ENCODE measurements around the gene DRG2. TPM values are rescaled to one million over a fixed set of nuclear protein-coding genes. Genes with fewer than 3 reads are reported as not detected.

DRG2 gene
- polyA plus RNA-seq, 4 donors: 34.8 to 48.6 (median 41.3) TPM

DNA sequence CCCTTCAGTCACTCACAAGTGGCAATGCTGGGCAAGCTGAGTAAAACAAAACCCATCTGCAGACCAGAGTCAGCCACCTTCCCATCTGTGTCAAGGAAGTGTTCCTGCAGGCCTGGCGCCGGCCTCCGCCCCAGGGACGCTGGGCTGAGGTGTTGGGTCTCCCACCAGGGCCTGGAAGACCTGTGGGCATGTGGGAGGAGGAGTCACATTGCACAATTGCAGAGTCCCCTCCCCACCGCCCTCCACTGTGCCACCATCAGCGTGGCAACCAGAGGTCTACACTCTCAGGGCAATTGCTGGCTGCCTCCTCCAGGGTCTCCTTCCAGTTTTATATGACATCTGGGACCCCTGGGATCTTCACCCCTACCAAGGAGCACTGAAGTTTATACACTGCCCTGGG is 17.8 kb downstream of the DRG2 start:
- no peak overlapping the region for H3K4me3 ChIP-seq (ENCODE audit: low read depth in 1 of 3, low read length in 3 of 3)
- no peaks in the 10 kb centered on the region for H3K9me3 ChIP-seq (ENCODE audit: control insufficient read depth in 2 of 2, insufficient read depth in 1 of 2, low read depth in 1 of 2, low read length in 1 of 2)
- no peaks in the 10 kb centered on the region for H3K27me3 ChIP-seq (ENCODE audit: control insufficient read depth in 3 of 3, insufficient read depth in 3 of 3, low read length in 3 of 3)
- H3K27ac ChIP-seq (ENCODE audit: low read depth in 1 of 3, low read length in 2 of 3): no peak overlapping the region
- no peaks in the 10 kb centered on the region for H3K4me1 ChIP-seq (ENCODE audit: control insufficient read depth in 3 of 3, insufficient read depth in 2 of 3, low read depth in 1 of 3, low read length in 2 of 3)
- DNase-seq (no peak), FAIRE-seq (no peak)
- peaks cover 3 to 73% (median 5%) of the 10 kb centered on the region in 3 donors for H3K36me3 ChIP-seq (ENCODE audit: control insufficient read depth in 3 of 3, insufficient read depth in 2 of 3, low read depth in 1 of 3, low read length in 3 of 3)
- 88 to 98% (median 95%) methylated on average over 6 of the region's 6 CpGs for WGBS, 3 donors

- Histone ChIP-seq H3K4me1 (ENCODE audit: control insufficient read depth in 3 of 3, insufficient read depth in 2 of 3, low read depth in 1 of 3, low read length in 2 of 3) (no peaks in the 10 kb centered on the region), H3K27ac (ENCODE audit: low read depth in 1 of 3, low read length in 2 of 3) (no peak overlapping the region), H3K9me3 (ENCODE audit: control insufficient read depth in 2 of 2, insufficient read depth in 1 of 2, low read depth in 1 of 2, low read length in 1 of 2) (no peaks in the 10 kb centered on the region), H3K27me3 (ENCODE audit: control insufficient read depth in 3 of 3, insufficient read depth in 3 of 3, low read length in 3 of 3) (no peaks in the 10 kb centered on the region), H3K4me3 (ENCODE audit: low read depth in 1 of 3, low read length in 3 of 3) (no peak overlapping the region), H3K36me3 (ENCODE audit: control insufficient read depth in 3 of 3, insufficient read depth in 2 of 3, low read depth in 1 of 3, low read length in 3 of 3) (peaks cover 2 to 66% (median 3%) of the 10 kb centered on the region in 3 donors)
- DNase-seq (no peak), FAIRE-seq (no peak)
- 91 to 95% (median 94%) methylated on average over 9 of the region's 9 CpGs for WGBS, 3 donors
Measured at GRCh38 chr17:18106211-18106610, 18.5 kb downstream of the DRG2 start.

DNA sequence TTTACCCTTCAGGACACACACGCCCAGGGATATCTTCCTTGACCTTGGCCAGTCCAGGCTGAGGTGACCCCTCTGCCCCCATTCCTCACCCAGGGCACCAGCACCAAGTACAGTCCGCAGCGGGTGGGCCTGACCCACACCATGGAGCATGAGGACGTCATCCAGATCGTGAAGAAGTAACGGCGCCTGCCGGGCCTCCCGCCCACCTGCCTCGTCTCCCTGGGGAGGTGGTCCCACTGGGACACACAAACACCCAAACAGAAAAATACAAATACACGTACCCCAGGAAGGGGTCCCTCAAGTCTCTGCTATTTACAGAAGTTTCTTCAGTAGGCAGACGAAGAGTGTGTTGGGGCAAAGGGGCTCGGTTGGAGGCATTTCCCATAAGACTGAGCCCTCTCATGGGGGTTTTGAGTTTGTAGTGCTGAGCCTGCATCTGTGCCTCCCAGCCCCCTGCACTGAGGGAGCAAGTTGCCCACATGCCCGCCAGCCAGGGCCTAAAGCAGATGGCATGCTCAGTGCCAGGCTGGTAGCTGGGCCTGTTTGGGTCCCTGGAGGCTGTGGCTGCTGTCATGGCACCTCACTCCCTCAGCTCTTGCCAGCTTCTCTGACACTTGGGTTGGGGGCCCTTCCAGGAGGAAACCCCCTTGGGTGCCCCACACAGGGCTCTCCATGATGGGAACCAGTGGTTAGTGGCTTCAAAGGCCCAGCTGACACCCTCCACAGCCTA is 19.5 kb downstream of the DRG2 start:
- no peak overlapping the region for H3K4me3 ChIP-seq (ENCODE audit: low read depth in 1 of 3, low read length in 3 of 3)
- H3K27me3 ChIP-seq (ENCODE audit: control insufficient read depth in 3 of 3, insufficient read depth in 3 of 3, low read length in 3 of 3): no peaks in the 10 kb centered on the region
- no peaks in the 10 kb centered on the region for H3K9me3 ChIP-seq (ENCODE audit: control insufficient read depth in 2 of 2, insufficient read depth in 1 of 2, low read depth in 1 of 2, low read length in 1 of 2)
- peaks cover 2 to 56% (median 3%) of the 10 kb centered on the region in 3 donors for H3K36me3 ChIP-seq (ENCODE audit: control insufficient read depth in 3 of 3, insufficient read depth in 2 of 3, low read depth in 1 of 3, low read length in 3 of 3)
- FAIRE-seq (no peak), DNase-seq (no peak)
- no peak overlapping the region for H3K27ac ChIP-seq (ENCODE audit: low read depth in 1 of 3, low read length in 2 of 3)
- WGBS, 3 donors: 88 to 94% (median 89%) methylated on average over 14 of the region's 14 CpGs
- no peaks in the 10 kb centered on the region for H3K4me1 ChIP-seq (ENCODE audit: control insufficient read depth in 3 of 3, insufficient read depth in 2 of 3, low read depth in 1 of 3, low read length in 2 of 3)

DNA sequence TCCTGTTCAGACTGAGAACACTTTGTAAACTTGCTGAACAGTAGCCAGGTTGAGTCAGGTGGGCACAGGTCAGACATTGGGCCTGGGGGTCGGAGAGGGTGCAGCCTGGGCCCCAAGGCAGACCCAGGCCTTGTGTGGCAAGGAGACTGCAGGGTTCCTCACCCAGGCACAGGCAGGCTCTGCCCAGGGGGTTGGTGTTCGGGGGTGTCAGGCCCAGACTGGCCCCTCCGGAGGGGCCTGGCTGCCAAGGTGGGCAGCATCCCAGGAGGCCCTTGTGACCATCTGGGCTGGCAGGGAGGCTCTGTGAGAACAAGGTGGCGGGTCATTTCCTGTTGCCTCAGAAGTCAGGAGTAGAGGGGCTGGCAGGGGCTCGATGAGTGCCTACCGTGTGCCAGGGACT is 20.2 kb downstream of the DRG2 start:
- FAIRE-seq (no peak), DNase-seq (no peak)
- Histone ChIP-seq H3K4me1 (ENCODE audit: control insufficient read depth in 3 of 3, insufficient read depth in 2 of 3, low read depth in 1 of 3, low read length in 2 of 3) (no peaks in the 10 kb centered on the region), H3K4me3 (ENCODE audit: low read depth in 1 of 3, low read length in 3 of 3) (no peak overlapping the region), H3K9me3 (ENCODE audit: control insufficient read depth in 2 of 2, insufficient read depth in 1 of 2, low read depth in 1 of 2, low read length in 1 of 2) (no peaks in the 10 kb centered on the region), H3K36me3 (ENCODE audit: control insufficient read depth in 3 of 3, insufficient read depth in 2 of 3, low read depth in 1 of 3, low read length in 3 of 3) (peaks cover 2 to 52% (median 3%) of the 10 kb centered on the region in 3 donors), H3K27me3 (ENCODE audit: control insufficient read depth in 3 of 3, insufficient read depth in 3 of 3, low read length in 3 of 3) (no peaks in the 10 kb centered on the region), H3K27ac (ENCODE audit: low read depth in 1 of 3, low read length in 2 of 3) (no peak overlapping the region)
- WGBS, 3 donors: 86 to 89% (median 89%) methylated on average over 6 of the region's 6 CpGs

DNA sequence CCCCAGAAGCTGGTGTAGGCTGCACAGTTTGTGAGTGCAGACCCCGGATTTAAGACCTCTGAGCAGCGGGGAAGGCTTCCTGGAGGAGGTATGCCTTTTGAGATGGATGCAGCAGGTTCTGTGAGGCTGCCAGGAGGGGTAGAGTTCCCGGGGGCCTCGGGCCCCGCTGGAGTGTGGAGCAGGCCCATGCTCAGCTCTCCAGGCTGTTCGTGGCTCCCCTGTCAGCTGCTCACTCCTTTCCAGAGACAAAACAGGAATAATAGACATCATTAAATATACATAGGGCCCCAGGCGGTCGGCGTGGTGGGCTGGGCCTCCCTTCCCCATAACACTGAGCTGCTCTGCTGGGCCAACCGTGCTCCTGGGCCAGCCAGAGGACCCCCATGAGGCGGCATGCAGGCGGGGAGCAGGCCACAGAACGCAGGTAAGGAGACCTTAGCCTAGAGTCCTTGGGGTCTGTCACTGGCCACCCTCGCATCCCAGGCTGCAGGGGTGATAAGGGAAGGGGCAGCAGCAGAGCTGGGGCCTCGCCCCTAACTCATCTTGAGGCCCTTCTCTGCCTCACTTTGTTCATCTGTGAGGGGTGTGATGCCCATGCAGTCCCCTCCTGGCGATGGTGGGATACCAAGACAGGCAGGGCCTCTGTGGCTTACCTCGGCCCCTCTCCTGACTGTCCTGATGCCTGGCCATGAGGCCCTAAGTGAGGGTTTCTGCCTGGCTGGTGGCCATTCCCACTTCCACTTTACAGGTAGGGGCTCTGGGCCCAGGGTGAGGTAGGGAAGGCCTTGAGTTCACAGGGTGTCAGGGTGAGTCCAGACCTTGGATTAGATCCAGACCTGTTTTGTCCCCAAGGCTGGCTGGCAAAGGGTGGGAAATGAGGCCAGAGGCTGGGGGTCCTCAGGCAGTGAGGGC is 20.9 kb downstream of the DRG2 start, which contains the start of gene MYO15A:
Gene MYO15A, plus strand, starts transcription at position 356 of the 912 bp plus-strand sequence. CDS start 10,045 bp downstream, outside the sequence.
- FAIRE-seq: no peak
- H3K4me1 ChIP-seq (ENCODE audit: control insufficient read depth in 3 of 3, insufficient read depth in 2 of 3, low read depth in 1 of 3, low read length in 2 of 3): no peaks in the 10 kb centered on the region
- H3K9me3 ChIP-seq (ENCODE audit: control insufficient read depth in 2 of 2, insufficient read depth in 1 of 2, low read depth in 1 of 2, low read length in 1 of 2): no peaks in the 10 kb centered on the region
- peaks cover under 1 to 45% (median 2%) of the 10 kb centered on the region in 3 donors for H3K36me3 ChIP-seq (ENCODE audit: control insufficient read depth in 3 of 3, insufficient read depth in 2 of 3, low read depth in 1 of 3, low read length in 3 of 3)
- no peak within 1 kb of the TSS for H3K27ac ChIP-seq (ENCODE audit: low read depth in 1 of 3, low read length in 2 of 3)
- WGBS, 3 donors: 73 to 84% (median 80%) methylated on average over 16 to 17 of the region's 17 CpGs
- no peak for DNase-seq
- H3K27me3 ChIP-seq (ENCODE audit: control insufficient read depth in 3 of 3, insufficient read depth in 3 of 3, low read length in 3 of 3): no peaks in the 10 kb centered on the region
- H3K4me3 ChIP-seq (ENCODE audit: low read depth in 1 of 3, low read length in 3 of 3): no peak within 1 kb of the TSS

DNA sequence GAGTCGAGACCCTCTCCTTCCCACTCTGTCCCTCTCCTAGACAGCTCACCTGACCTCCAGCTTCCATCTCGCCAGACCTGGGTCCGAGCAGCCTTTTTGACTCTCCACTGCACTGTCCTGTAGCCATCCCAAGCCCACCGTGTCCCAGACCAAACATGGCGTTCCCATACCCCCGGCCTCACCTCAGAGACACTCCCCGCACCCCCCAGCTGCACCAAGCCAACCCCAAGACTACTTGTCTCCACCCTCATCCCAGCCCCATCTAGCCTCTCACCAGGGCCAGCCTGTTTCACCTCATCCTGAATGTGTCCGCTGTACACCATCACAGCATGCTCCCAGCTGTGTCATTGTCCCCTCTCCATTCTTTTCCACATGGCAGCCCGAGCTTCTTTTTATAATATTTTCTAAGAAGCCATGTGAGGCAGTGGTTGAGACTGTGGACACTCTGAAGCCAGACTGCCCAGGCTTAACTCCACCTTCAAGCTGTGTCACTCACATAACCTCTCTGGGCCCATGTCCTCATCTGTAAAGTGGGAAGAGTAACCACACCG is 22.3 kb downstream of the DRG2 start:
- no peaks in the 10 kb centered on the region for H3K4me1 ChIP-seq (ENCODE audit: control insufficient read depth in 3 of 3, insufficient read depth in 2 of 3, low read depth in 1 of 3, low read length in 2 of 3)
- no peak for FAIRE-seq
- H3K27me3 ChIP-seq (ENCODE audit: control insufficient read depth in 3 of 3, insufficient read depth in 3 of 3, low read length in 3 of 3): no peaks in the 10 kb centered on the region
- H3K4me3 ChIP-seq (ENCODE audit: low read depth in 1 of 3, low read length in 3 of 3): no peak overlapping the region
- no peak overlapping the region for H3K27ac ChIP-seq (ENCODE audit: low read depth in 1 of 3, low read length in 2 of 3)
- DNase-seq: no peak
- H3K9me3 ChIP-seq (ENCODE audit: control insufficient read depth in 2 of 2, insufficient read depth in 1 of 2, low read depth in 1 of 2, low read length in 1 of 2): no peaks in the 10 kb centered on the region
- WGBS, 3 donors: 77 to 82% (median 78%) methylated on average over 10 of the region's 10 CpGs
- H3K36me3 ChIP-seq (ENCODE audit: control insufficient read depth in 3 of 3, insufficient read depth in 2 of 3, low read depth in 1 of 3, low read length in 3 of 3): peaks cover 0 to 32% (median 2%) of the 10 kb centered on the region in 3 donors

DNA sequence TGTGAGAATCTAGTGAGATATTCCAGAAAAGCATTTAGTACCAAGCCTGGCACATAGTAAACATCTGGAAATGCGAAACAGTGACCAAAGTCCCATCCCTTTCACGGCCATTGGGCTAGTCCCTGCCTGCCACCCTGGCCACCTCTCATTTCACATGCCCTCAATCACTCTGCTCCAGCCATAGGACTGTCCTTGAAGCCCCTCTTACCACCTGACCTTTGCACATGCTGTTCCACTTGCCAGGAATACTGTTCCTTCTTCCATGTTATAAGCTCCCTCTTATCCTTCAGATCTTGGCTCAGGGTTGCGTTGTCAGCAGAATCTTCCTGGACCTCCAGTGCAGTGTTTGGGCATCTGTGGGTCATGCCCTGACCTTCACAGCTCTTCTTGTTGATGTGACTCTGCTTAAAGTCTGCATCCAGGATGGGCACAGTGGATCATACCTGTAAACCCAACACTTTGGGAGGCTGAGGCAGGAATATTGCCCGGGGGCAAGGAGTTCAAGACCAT is 22.9 kb downstream of the DRG2 start:
- H3K4me3 ChIP-seq (ENCODE audit: low read depth in 1 of 3, low read length in 3 of 3): no peak overlapping the region
- 41 to 72% (median 64%) methylated on average over 4 of the region's 4 CpGs for WGBS, 3 donors
- H3K27ac ChIP-seq (ENCODE audit: low read depth in 1 of 3, low read length in 2 of 3): no peak overlapping the region
- peaks cover 0 to 25% (median 2%) of the 10 kb centered on the region in 3 donors for H3K36me3 ChIP-seq (ENCODE audit: control insufficient read depth in 3 of 3, insufficient read depth in 2 of 3, low read depth in 1 of 3, low read length in 3 of 3)
- no peaks in the 10 kb centered on the region for H3K9me3 ChIP-seq (ENCODE audit: control insufficient read depth in 2 of 2, insufficient read depth in 1 of 2, low read depth in 1 of 2, low read length in 1 of 2)
- FAIRE-seq (no peak), DNase-seq (no peak)
- no peaks in the 10 kb centered on the region for H3K4me1 ChIP-seq (ENCODE audit: control insufficient read depth in 3 of 3, insufficient read depth in 2 of 3, low read depth in 1 of 3, low read length in 2 of 3)
- no peaks in the 10 kb centered on the region for H3K27me3 ChIP-seq (ENCODE audit: control insufficient read depth in 3 of 3, insufficient read depth in 3 of 3, low read length in 3 of 3)

DNA sequence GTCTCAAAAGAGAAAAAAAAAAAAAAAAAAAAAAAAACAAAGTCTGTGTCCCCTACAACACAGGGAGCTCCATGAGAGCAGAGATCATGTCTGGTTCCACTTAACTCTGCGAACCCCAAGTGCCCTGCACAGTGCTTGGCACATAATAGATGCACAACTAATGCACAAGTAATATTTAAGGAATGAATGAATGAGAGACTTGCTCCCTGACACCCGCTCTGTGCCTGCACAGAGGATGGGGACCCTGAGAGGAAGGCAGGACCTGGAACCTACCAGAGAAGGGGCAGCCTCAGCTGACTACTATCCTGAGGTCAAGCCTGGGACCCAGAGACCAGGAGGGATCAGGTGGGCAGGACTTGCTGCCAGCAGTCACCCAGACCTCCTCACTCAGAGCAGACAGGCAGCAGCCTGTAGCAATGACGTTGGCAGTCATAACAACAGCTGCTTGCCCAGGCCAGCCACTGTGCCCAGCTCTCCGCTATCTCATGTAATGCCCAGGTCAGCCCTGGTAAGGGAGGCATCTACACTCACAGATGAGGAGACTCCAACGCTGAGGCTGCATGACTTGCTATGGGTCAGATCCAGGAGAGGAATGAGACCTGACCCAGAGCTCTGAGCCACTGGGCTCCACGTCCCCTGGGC is 23.7 kb downstream of the DRG2 start:
- FAIRE-seq (no peak), DNase-seq (no peak)
- 73 to 79% (median 77%) methylated on average over 6 of the region's 6 CpGs for whole genome bisulfite sequencing, 3 donors
- Histone ChIP-seq H3K27me3 (ENCODE audit: control insufficient read depth in 3 of 3, insufficient read depth in 3 of 3, low read length in 3 of 3) (no peaks in the 10 kb centered on the region), H3K36me3 (ENCODE audit: control insufficient read depth in 3 of 3, insufficient read depth in 2 of 3, low read depth in 1 of 3, low read length in 3 of 3) (peaks cover 0 to 18% (median 2%) of the 10 kb centered on the region in 3 donors), H3K9me3 (ENCODE audit: control insufficient read depth in 2 of 2, insufficient read depth in 1 of 2, low read depth in 1 of 2, low read length in 1 of 2) (no peaks in the 10 kb centered on the region), H3K4me3 (ENCODE audit: low read depth in 1 of 3, low read length in 3 of 3) (no peak overlapping the region), H3K4me1 (ENCODE audit: control insufficient read depth in 3 of 3, insufficient read depth in 2 of 3, low read depth in 1 of 3, low read length in 2 of 3) (no peaks in the 10 kb centered on the region), H3K27ac (ENCODE audit: low read depth in 1 of 3, low read length in 2 of 3) (no peak overlapping the region)

Measured in small intestine (tissue), 7 donors.